Activated CD4-positive, alpha-beta T cell treated with anti-CD3 and anti-CD28 coated beads, Interleukin-2, amount 50 U/mL, for 24 hours (primary cell): ENCODE measurements around the gene CLEC6A.
"Not testable (repeated sequence)": the region's sequence is repeated elsewhere in the genome, so short reads cannot be mapped to it uniquely, and the experiment has no call there.

Experiments
- DNase-seq, 2 donors: peaks; one replicate each; pipeline ENCODE4 v3.0.0-alpha.2; 2020; ENCODE audit warnings: low read depth in 1 of 2, low spot score in 1 of 2

CLEC6A gene

GRCh38 chr12:8455727-8456360 lies at the start of gene CLEC6A:
Gene CLEC6A, plus strand, starts transcription at chr12:8455962. Its CDS starts 150 bp downstream, at chr12:8456112.
- no peak for DNase-seq

DNA sequence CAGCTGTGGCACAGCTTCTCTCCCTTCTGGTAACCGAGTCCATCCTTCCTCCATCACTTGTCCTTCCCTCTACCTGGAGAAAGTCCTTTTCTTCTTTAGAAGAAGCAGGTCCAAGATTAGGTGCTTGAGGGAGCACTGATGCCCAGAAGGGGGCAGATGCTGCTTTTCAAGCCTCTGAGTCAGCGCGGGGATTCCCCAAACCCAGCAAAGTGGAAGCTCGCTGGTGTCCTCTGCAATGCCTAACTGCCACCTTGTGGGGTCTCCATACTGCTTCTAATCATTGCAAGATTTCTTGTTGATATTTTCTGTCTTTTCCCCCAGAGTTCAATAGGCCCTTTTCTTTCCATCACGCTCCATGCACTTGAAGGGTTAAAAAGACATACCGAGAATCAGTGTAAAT lies 36.2 kb upstream of the CLEC6A start:
- DNase-seq = not testable (repeated sequence)

- DNase-seq = no peak
Observed at GRCh38 chr12:8420506-8420905, 35.3 kb upstream of the CLEC6A start.

DNA sequence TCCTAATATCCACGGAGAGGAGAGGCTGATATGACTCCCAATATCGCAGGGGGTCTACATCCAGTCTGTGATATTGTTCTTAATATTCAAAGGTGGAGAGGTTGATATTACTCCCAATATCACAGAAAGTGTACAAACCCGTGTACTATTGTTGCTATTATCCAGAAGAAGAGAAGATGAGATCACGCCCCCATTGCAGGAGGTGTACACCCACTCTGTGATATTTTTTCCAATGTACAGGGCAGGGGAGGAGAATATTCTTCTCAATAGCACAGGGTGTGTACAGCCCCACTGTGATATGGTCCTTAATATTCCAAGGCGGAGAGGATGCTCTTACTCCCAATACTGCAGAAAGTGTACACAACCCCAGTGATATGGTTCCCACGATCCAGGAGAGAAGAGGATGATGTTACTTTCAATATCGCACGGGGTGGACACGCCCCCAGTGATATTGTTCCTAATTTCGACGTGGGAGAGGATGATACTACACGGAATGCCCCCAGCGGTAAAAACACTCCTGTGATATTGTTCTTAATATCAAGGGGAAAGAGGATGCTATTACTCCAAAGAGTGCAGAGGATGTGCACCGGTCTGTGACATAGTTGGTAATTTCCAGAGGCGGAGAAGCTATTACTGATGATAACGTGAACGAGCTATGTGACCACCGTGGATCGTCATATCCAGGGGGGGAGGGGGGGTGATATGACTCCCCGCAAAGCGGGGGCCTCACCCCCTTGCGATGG lies 11.1 kb upstream of the CLEC6A start:
- DNase-seq = not testable (repeated sequence)

GRCh38 chr12:8445731-8446130 lies 10.0 kb upstream of the CLEC6A start:
- no peak for DNase-seq

DNA sequence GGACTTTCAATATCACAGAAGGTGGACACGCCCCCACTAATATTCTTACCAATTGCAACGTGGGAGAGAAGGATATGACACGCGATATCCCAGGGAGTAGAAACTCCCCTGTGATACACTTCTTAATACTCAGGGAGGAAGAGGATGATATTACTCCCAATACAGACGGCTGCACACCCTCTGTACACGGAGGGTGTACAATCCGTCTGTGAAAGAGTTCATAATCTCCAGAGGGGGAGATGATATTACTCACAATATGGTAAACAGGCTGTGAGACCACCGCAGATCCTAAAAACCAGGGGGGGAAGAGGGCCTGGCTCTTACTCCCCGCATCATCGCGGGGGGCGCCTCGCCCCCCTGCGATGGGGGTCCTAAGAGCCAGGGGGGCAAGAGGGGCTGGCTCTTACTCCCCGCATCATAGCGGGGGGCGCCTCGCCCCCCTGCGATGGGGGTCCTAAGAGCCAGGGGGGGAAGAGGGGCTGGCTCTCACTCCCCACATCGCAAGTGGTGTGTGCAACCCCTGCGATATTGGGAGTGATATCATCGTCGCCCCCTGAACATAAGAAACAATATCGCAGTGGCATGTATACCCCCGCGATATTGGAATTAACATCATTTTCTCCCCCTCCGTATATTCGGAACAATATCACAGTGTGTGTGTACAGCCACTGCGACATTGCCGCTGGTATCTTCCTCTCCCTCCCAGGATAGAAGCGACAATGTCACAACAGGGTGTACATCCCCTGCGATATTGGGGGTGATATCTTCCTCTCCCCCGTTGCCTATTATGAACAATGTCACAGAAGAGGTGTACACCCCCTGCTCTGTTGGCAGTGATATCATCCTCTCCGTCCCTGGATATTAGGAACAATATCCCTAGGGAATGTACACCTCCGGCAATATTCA lies 8.9 kb upstream of the CLEC6A start:
- DNase-seq = no peak

DNA sequence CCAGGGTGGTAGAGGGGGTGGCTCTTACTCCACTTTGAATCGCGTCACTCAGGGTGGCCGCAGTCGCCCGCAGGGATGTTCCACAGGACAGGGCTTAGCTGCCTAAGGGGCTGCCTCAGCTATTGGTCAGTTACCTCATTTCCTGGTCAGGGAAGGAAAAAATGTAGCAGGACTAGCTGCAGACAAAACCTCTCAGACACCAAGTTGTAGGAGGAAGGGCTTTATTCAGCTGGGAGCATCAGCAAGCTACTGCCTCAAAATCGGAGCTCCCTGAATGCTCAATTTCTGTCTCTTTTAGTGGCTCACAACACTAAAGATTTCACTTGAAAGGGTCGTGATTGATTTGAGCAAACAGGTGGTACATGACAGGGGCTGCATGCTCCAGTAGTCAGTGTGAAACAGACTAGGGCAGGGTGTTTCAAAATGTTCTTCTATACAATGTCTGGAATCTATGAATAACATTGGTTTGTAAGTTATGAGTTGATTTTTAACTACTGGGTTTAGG lies 6.4 kb upstream of the CLEC6A start:
- no peak for DNase-seq

GRCh38 chr12:8452036-8452435 lies 3.7 kb upstream of the CLEC6A start:
- no peak for DNase-seq

- DNase-seq = no peak
Observed at GRCh38 chr12:8453021-8453513, 2.7 kb upstream of the CLEC6A start.

DNA sequence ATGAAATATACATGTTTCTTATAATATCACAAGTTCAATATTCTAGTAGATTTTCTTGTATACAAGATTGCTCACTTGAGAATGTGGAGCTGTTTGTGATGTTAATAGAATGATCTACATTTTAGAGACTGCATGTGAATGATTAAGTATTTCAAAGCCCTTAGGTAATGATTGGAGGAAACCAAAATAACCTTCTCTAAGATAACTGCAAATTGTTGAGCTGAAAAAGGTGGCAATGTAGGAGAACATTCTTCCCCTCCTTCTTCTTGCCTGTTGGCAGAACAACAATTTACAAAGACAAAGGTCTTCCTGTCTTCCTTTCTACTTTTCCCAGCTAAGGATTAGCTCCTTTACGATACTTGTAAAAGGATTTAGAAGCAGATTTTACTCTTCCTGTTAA lies 2.0 kb upstream of the CLEC6A start:
- DNase-seq = no peak

DNA sequence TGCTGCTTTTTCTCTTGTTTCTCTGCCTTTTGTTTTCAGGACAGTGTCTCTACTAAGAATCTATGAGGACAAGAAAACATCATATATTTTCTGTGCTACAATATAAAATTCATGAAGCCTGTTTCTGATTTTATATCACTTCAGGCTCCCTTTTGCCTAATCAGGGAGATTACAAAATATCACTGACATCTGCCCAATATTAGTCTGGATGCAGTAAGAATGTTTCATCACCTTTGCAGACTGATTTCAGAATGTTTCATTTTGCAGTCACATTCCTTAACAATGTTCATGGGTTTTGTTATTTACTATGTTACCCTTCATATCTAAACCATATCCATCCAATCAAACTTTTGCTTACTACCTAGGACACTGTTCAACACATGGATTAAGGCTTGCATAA lies 491 bp upstream of the CLEC6A start:
- no peak for DNase-seq

GRCh38 chr12:8461426-8461825 lies 5.7 kb downstream of the CLEC6A start:
- DNase-seq = no peak

DNA sequence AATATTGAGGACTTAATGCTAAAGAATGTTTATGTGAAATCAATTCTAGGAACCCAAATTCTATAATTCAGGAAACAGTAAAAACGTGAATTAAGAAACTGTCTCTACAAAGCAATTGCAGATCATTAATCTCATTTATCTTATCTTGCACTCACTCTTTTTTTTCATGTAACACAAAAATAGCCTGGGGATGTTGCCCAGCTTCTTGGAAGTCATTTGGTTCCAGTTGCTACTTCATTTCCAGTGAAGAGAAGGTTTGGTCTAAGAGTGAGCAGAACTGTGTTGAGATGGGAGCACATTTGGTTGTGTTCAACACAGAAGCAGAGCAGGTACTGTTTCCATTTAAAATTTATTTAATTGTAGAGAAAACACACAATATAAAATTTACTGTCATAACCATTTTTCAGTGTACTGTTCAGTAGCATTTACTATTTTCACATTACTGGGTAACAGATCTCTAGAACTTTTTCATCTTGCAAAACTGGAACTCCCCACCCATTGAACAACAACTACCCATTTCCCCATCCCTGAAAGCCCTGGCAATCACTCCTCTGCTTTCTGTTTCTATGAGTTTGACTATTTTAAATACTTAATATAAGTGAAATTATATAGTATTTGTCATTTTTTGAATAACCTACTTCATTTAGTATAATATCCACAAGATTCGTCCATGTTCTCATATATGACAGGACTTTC lies 9.7 kb downstream of the CLEC6A start:
- DNase-seq = no peak

DNA sequence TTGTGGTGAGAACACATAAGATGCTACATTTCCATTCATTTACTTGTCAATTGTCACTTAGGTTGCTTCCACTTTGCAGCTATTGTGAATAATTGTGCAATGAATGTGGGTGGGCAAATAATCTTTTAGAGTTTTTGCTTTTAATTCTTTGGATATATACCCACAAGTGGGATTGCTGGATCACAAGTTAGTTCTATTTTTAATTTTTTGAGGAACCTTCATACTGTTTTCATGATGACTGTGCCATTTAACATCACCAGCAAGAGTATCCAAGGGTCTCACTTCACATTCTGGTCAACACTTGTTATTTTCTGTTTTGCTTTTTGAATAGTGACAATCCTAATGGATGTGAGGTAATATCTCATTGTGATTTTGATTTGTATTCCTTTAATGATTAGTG lies 10.5 kb downstream of the CLEC6A start:
- DNase-seq = no peak

- DNase-seq = no peak
Observed at GRCh38 chr12:8471090-8471489, 15.3 kb downstream of the CLEC6A start.

- DNase-seq = no peak
Observed at GRCh38 chr12:8475508-8476203, 19.9 kb downstream of the CLEC6A start.

GRCh38 chr12:8482571-8483061 lies 26.9 kb downstream of the CLEC6A start:
- DNase-seq = no peak

- no peak for DNase-seq
Observed at GRCh38 chr12:8483079-8483478, 27.3 kb downstream of the CLEC6A start.

GRCh38 chr12:8491646-8492530 lies 36.1 kb downstream of the CLEC6A start:
- DNase-seq = no peak
